Measurements from ENCODE around the gene NOP14. TPM values are rescaled to one million over a fixed set of nuclear protein-coding genes. Genes with fewer than 3 reads are reported as not detected.
A peak's percentile ranks its signal among the peaks of the same experiment; 100 is the strongest.
"Not testable (repeated sequence)": the region's sequence is repeated elsewhere in the genome, so short reads cannot be mapped to it uniquely, and the experiment has no call there.

The NOP14 gene
- total RNA-seq, 2 experiments from 2014 or later: 47.9 to 81.0 TPM

DNA sequence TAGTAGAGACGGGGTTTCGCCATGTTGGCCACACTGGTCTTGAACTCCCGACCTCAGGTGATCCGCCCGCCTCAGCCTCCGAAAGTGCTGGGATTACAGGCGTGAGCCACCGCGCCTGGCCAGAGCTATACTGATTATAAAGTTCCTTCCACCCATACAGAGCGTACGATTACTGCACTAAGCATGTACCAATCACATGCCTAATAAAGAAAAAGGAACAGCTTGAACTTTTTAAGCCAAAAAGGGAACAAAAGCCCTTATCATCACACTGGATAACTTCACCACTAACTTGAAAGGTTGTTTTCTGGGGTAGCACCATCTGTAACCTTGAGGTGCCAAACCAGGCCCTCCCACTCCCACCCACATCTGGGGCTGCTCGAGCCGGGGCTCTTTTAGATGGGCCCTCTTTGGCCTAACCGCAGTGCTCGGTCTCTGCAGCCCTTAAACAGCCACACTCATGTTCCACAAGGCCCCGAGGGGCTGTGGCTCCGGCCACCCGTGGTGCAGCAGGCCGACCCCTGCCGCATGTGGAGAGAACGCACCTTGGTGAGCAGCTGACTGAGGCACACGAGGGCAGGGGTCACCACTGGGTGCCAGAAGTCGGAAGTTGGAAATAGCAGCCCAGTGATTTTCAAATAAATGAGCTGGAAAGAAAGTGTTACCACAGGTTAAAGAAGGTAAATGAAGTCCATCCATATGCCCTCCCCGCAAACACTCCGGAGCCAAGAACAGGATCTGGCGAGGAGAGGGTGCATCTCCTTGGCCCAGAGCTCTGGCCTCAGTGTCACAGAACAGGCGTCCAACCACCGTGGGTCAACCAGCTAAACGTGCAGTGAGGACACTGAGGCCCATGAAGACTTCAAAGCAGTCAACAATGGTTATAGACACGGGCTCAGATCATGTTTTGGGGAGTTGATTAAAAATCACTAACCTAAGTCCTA, 18.4 kb downstream of the NOP14 start:
- CTCF ChIA-PET: interaction anchor here (0.6 to 2.9 kb wide), 5 partner anchors 10 to 181 kb away, joined by 3 to 26 read pairs (median 4); no protein-coding TSS in a partner anchor
- H3K27ac Mint-ChIP-seq: peak overlapping the region; percentile 2
- H3K36me3 Mint-ChIP-seq: peaks cover 68% of the 10 kb centered on the region
- no peak for ATAC-seq
- no peak overlapping the region for H3K4me3 Mint-ChIP-seq
- H3K9me3 Mint-ChIP-seq (ENCODE audit: low read depth): no peaks in the 10 kb centered on the region
- DNase-seq: no peak
- peaks cover 47% of the 10 kb centered on the region for H3K4me1 Mint-ChIP-seq
- H3K27me3 Mint-ChIP-seq: no peaks in the 10 kb centered on the region

- CTCF ChIA-PET: interaction anchor here (1.2 to 2.9 kb wide), 4 partner anchors 11 to 180 kb away, joined by 4 to 26 read pairs (median 5); no protein-coding TSS in a partner anchor
- DNase-seq: no peak
- Mint-ChIP-seq H3K4me3 (no peak overlapping the region), H3K36me3 (peaks cover 74% of the 10 kb centered on the region), H3K9me3 (ENCODE audit: low read depth) (no peaks in the 10 kb centered on the region), H3K27ac (peak overlapping the region; percentile 51), H3K27me3 (no peaks in the 10 kb centered on the region), H3K4me1 (peaks cover 55% of the 10 kb centered on the region)
- ATAC-seq: no peak
These were observed 19.1 kb downstream of the NOP14 start for GRCh38 chr4:2944091-2944482.

GRCh38 chr4:2943364-2944090, 19.7 kb downstream of the NOP14 start:
- Mint-ChIP-seq H3K4me1 (peaks cover 60% of the 10 kb centered on the region), H3K27me3 (no peaks in the 10 kb centered on the region), H3K36me3 (peaks cover 73% of the 10 kb centered on the region), H3K9me3 (ENCODE audit: low read depth) (no peaks in the 10 kb centered on the region), H3K4me3 (no peak overlapping the region), H3K27ac (peak overlapping the region; percentile 70)
- ATAC-seq: no peak
- CTCF ChIA-PET: interaction anchor here (1.2 to 2.9 kb wide), 4 partner anchors 12 to 180 kb away, joined by 4 to 26 read pairs (median 5); no protein-coding TSS in a partner anchor
- no peak for DNase-seq

GRCh38 chr4:2942532-2943363, 20.5 kb downstream of the NOP14 start:
- ATAC-seq (peak; percentile 73), DNase-seq (peak; percentile 74)
- Mint-ChIP-seq H3K4me1 (peaks cover 62% of the 10 kb centered on the region), H3K27me3 (no peaks in the 10 kb centered on the region), H3K36me3 (peaks cover 73% of the 10 kb centered on the region), H3K4me3 (peak overlapping the region; percentile 47), H3K27ac (peak overlapping the region; percentile 93), H3K9me3 (ENCODE audit: low read depth) (no peaks in the 10 kb centered on the region)
- CTCF ChIA-PET: interaction anchor here (1.4 to 2.9 kb wide), 3 partner anchors 11 to 19 kb away, joined by 4 to 26 read pairs (median 10); no protein-coding TSS in a partner anchor

DNA sequence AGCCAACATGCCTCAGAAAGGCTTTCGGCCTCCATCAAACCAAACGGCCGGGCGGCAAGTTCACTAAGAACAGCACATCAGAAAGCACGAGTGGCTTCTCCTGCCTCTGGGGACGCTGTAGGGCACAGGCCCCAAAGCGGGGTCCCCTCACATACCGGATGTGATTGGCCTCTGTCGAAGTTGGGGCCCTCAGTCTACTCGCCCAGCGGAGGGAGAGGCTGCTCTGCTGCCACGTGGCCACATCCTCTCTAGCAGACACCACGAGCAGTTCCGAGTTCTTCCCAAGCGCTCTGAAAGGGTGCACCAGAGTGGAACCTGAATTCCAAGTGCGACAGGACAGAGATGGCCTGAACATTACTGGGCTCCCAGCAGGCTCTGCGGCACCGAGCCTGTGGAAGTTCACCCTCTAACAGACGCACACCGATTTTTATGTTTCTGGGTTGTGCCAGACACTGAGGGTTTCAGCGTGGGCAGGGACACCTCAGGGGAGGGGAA, 21.1 kb downstream of the NOP14 start:
- Mint-ChIP-seq H3K4me1 (peaks cover 69% of the 10 kb centered on the region), H3K9me3 (ENCODE audit: low read depth) (no peaks in the 10 kb centered on the region), H3K36me3 (peaks cover 72% of the 10 kb centered on the region), H3K4me3 (peak overlapping the region; percentile 47), H3K27me3 (no peaks in the 10 kb centered on the region), H3K27ac (peak overlapping the region; percentile 93)
- ATAC-seq (peak; percentile 60), DNase-seq (peak; percentile 72)
- CTCF ChIA-PET: interaction anchor here (2.6 kb wide), 1 partner anchor 12 kb away, joined by 10 read pairs; no protein-coding TSS in a partner anchor

GRCh38 chr4:2941138-2942036, 21.8 kb downstream of the NOP14 start:
- DNase-seq (peak; percentile 39), ATAC-seq (no peak)
- Mint-ChIP-seq H3K27me3 (no peaks in the 10 kb centered on the region), H3K27ac (peak overlapping the region; percentile 93), H3K9me3 (ENCODE audit: low read depth) (no peaks in the 10 kb centered on the region), H3K36me3 (peaks cover 74% of the 10 kb centered on the region), H3K4me1 (peaks cover 76% of the 10 kb centered on the region), H3K4me3 (no peak overlapping the region)
- CTCF ChIA-PET: interaction anchor here (2.6 kb wide), 1 partner anchor 13 kb away, joined by 10 read pairs; no protein-coding TSS in a partner anchor

DNA sequence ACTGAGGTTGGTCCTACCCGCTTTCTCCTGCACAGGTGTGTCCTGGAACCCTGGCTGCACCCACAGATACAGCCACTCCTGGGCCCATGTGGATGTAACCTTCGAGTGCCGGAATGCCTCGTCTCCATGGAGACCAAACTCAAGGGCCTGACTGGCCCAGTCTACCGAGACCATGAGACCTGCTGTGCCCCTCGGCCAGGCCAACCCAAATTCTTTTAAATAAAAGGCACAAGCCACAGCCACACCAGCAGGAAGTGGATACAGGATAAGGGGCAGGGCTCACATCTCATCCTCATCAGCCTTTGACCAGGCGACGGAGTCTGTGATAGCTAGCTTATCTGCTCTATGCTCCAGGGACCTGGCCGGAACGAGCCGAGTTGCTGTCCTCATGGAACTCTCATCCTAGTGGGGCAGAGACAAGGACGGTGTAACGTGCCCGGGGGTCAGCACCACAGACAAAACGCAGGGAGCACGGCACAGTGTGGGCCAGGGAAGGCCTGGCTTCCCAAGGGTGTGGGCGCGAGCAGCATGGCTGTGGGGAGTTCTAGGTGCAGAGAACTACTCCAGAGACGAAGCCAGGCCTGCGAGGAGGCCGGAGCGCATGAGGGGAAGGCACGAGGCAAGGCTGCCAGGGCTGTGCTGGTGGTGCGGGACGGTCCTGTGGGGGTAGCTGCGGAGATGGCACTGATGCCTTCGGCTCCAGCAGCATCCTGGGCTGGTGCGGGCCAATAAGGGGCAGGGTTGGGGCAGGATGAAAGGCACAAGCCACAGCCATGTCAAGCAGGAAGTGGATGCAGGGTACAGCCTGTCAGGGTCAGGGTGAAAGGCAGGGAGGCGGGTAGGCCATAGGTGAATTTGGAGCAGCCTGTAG, 22.7 kb downstream of the NOP14 start:
- CTCF ChIA-PET: interaction anchor here (2.6 kb wide), 1 partner anchor 13 kb away, joined by 10 read pairs; no protein-coding TSS in a partner anchor
- peak; percentile 36 for DNase-seq
- no peak for ATAC-seq
- H3K27me3 Mint-ChIP-seq: no peaks in the 10 kb centered on the region
- H3K27ac Mint-ChIP-seq: peak overlapping the region; percentile 74
- no peak overlapping the region for H3K4me3 Mint-ChIP-seq
- H3K9me3 Mint-ChIP-seq (ENCODE audit: low read depth): no peaks in the 10 kb centered on the region
- H3K4me1 Mint-ChIP-seq: peaks cover 84% of the 10 kb centered on the region
- H3K36me3 Mint-ChIP-seq: peaks cover 67% of the 10 kb centered on the region

- Mint-ChIP-seq H3K4me3 (no peak overlapping the region), H3K9me3 (ENCODE audit: low read depth) (no peaks in the 10 kb centered on the region), H3K27ac (no peak overlapping the region), H3K27me3 (no peaks in the 10 kb centered on the region), H3K4me1 (peaks cover 83% of the 10 kb centered on the region), H3K36me3 (peaks cover 61% of the 10 kb centered on the region)
- ATAC-seq (no peak), DNase-seq (peak; percentile 40)
- CTCF ChIA-PET: interaction anchor here (4.9 kb wide), 1 partner anchor 15 kb away, joined by 65 read pairs; no protein-coding TSS in a partner anchor
These were observed 23.6 kb downstream of the NOP14 start for GRCh38 chr4:2939383-2940243.

- Mint-ChIP-seq H3K4me1 (peaks cover 78% of the 10 kb centered on the region), H3K36me3 (peaks cover 59% of the 10 kb centered on the region), H3K9me3 (ENCODE audit: low read depth) (no peaks in the 10 kb centered on the region), H3K27me3 (no peaks in the 10 kb centered on the region), H3K27ac (peak overlapping the region; percentile 35), H3K4me3 (no peak overlapping the region)
- CTCF ChIA-PET: interaction anchor here (4.9 kb wide), 1 partner anchor 15 kb away, joined by 65 read pairs; no protein-coding TSS in a partner anchor
- DNase-seq (peak; percentile 38), ATAC-seq (no peak)
These were observed 24.3 kb downstream of the NOP14 start for GRCh38 chr4:2938906-2939305.

GRCh38 chr4:2938411-2938810, 24.8 kb downstream of the NOP14 start:
- not testable (repeated sequence) for H3K9me3 Mint-ChIP-seq (ENCODE audit: low read depth); H3K4me3 Mint-ChIP-seq; H3K27ac Mint-ChIP-seq; ATAC-seq; H3K27me3 Mint-ChIP-seq
- peaks cover 56% of the 10 kb centered on the region for H3K36me3 Mint-ChIP-seq
- peaks cover 75% of the 10 kb centered on the region for H3K4me1 Mint-ChIP-seq
- DNase-seq: peak; percentile 25
- CTCF ChIA-PET: interaction anchor here (4.4 to 4.9 kb wide), 2 partner anchors 9 to 16 kb away, joined by 23 to 65 read pairs; no protein-coding TSS in a partner anchor

Data from activated CD8-positive, alpha-beta memory T cell treated with anti-CD3 and anti-CD28 coated beads, Interleukin-2, amount 10 ng/mL, durations not matched to agents 7 days and 5 days (primary cell).